IgD-negative memory B cell (primary cell): Measurements from ENCODE around the gene GRB2. TPM values are rescaled to one million over a fixed set of nuclear protein-coding genes. Genes with fewer than 3 reads are reported as not detected.
A peak's percentile ranks its signal among the peaks of the same experiment; 100 is the strongest.

Experiments
- H3K27ac Mint-ChIP-seq, 3 donors: one replicate each; pipeline ENCODE4 v1.8.0; 2020 to 2022; ENCODE audit warnings: mild to moderate bottlenecking in 3 of 3, mixed read lengths in 3 of 3, moderate library complexity in 1 of 3
- H3K27me3 Mint-ChIP-seq: one replicate; pipeline ENCODE4 v1.8.0; 2021; ENCODE audit warnings: mixed read lengths
- H3K36me3 Mint-ChIP-seq: one replicate; pipeline ENCODE4 v1.8.0; 2020; ENCODE audit warnings: mild to moderate bottlenecking, mixed read lengths
- H3K4me1 Mint-ChIP-seq, 3 donors: one replicate each; pipeline ENCODE4 v1.8.0; 2020 to 2022; ENCODE audit warnings: mixed read lengths in 3 of 3, mild to moderate bottlenecking in 1 of 3
- H3K4me3 Mint-ChIP-seq, 4 donors: one replicate each; pipeline ENCODE4 v1.8.0; 2020 to 2022; ENCODE audit warnings: mild to moderate bottlenecking in 4 of 4, mixed read lengths in 4 of 4, moderate library complexity in 3 of 4
- H3K9me3 Mint-ChIP-seq, 3 donors: one replicate each; pipeline ENCODE4 v1.8.0; 2020 to 2021; ENCODE audit warnings: mixed read lengths in 3 of 3, mild to moderate bottlenecking in 1 of 3
- polyA plus RNA-seq: library from polyadenylated mRNA; unstranded; fragments of 300-500 nt; fragmentation: Illumina TruSeq; gene quantifications from one replicate; pipeline ENCODE4 v1.2.3, GENCODE V29; 2021

Gene GRB2
- polyA plus RNA-seq, 1 donor from 2014 or later = 333 TPM

DNA sequence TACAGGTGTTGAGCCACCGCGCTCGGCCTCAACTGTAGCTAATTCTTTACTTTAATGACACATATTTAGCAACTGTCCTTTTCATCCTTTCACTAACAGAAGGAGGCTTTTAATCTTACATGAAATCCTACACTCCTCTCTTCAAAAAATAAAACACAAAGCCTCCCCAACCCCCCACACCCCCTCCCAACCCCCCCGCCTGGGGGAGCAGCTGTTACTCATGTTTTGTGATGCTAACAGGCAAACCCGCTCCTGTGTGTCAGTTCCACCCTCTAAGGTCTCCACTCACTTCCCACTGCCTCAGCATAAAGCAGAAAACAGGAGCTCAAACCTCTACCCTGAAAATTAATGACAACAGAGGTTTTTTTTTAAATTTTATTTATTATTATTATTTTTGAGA, 60.8 kb downstream of the GRB2 start:
- Mint-ChIP-seq H3K9me3 (no peaks in the 10 kb centered on the region), H3K4me3 (peak overlapping the region; percentile 83 to 94 (median 90)), H3K4me1 (peaks cover 50 to 76% (median 74%) of the 10 kb centered on the region in 3 donors), H3K27me3 (peaks cover 5% of the 10 kb centered on the region), H3K27ac (peak overlapping the region; percentile 73 to 98 (median 97)), H3K36me3 (peaks cover 7% of the 10 kb centered on the region)

- H3K27me3 Mint-ChIP-seq = peaks cover 5% of the 10 kb centered on the region
- peak overlapping the region; percentile 73 to 98 (median 97) for H3K27ac Mint-ChIP-seq
- H3K4me3 Mint-ChIP-seq = peak overlapping the region; percentile 83 to 94 (median 90)
- H3K9me3 Mint-ChIP-seq = no peaks in the 10 kb centered on the region
- H3K36me3 Mint-ChIP-seq = peaks cover 7% of the 10 kb centered on the region
- H3K4me1 Mint-ChIP-seq = peaks cover 52 to 71% (median 69%) of the 10 kb centered on the region in 3 donors
These were observed 62.5 kb downstream of the GRB2 start for GRCh38 chr17:75342996-75343395.

DNA sequence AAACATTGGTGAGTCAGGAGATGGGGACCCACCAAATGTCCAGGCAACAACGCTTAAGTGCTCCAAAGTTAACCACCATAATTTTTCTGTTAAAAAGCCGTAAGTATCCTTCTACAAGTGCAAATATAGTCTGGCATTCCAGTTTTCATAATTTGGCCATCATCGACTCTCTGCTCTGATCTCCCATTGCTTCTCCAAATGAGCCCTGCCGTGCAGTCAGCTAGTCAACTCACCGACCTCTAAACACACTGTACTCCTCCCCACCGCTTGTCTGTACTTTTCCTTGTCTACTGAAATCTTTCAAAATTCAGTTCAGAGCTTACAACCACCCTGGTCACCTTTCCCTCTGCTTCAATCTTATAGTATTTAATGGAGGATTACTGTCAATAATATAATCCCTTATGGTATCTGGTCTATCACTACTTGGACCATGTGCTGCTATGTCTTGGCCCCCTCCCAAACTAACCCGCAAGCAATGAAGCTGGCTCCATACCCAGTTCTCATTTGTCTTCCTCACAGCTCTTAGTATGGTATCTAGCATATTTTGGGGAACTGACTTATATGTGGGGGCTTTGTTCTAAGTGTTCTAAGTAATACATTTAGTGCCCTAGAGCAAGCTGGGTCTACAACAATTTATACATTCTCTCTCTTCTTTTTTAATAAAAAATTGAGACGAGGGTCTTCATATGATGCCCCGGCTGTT, 63.5 kb downstream of the GRB2 start:
- Mint-ChIP-seq H3K4me1 (peaks cover 43 to 64% (median 61%) of the 10 kb centered on the region in 3 donors), H3K4me3 (peak overlapping the region; percentile 60 to 94 (median 86)), H3K36me3 (peaks cover 7% of the 10 kb centered on the region), H3K9me3 (no peaks in the 10 kb centered on the region), H3K27ac (peak overlapping the region; percentile 73 to 91 (median 90)), H3K27me3 (peaks cover 3% of the 10 kb centered on the region)

- Mint-ChIP-seq H3K4me1 (peaks cover 52 to 67% (median 66%) of the 10 kb centered on the region in 3 donors), H3K9me3 (no peaks in the 10 kb centered on the region), H3K27me3 (peaks cover 3% of the 10 kb centered on the region), H3K4me3 (peak overlapping the region in 3 of 4 donors; percentile 53 to 78 (median 75)), H3K27ac (peak overlapping the region in 2 of 3 donors; percentile 87 to 95), H3K36me3 (peaks cover 6% of the 10 kb centered on the region)
These were observed 64.8 kb downstream of the GRB2 start for GRCh38 chr17:75340631-75341030.

DNA sequence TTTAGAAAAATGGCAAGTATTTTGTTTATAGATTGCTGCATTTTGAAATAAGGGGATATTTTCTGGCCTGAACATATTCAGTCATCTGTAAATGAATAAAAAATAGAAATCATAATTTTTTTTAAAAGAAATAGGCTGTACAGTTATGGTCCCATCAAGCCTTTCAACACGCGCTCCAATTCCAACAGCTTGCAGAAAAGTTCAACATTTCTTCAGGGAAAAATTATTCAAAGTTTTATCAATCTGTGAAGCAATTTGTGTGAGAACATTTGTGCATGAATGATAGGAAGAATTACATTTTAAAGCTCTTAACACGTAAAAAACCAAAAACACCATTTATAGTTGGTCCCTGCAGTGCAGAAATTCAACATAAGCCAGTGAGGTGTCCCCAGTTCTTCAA, 65.5 kb downstream of the GRB2 start:
- Mint-ChIP-seq H3K4me3 (peak overlapping the region in 3 of 4 donors; percentile 73 to 78 (median 78)), H3K27ac (peak overlapping the region; percentile 81 to 95 (median 87)), H3K27me3 (peaks cover 3% of the 10 kb centered on the region), H3K36me3 (peaks cover 6% of the 10 kb centered on the region), H3K9me3 (no peaks in the 10 kb centered on the region), H3K4me1 (peaks cover 55 to 69% (median 64%) of the 10 kb centered on the region in 3 donors)

DNA sequence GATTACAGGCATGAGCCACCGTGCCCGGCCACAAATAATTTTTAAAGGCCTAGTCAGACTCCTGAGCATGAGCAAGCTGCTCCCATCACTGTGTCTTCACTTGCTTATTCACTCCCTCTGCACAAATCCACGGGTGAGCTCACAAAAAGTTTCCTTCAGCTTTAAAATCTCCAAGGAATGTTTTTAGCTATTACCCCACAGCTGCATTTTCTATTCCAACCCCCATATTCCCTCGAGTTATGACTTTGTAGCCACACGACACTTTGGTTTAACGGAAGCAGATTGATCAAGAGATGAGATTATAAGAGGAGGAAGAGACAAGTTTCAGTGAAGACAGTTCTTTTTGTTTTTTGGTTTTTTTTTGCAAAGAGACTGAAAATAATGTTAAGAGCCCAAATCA, 67.1 kb downstream of the GRB2 start:
- peaks cover 6% of the 10 kb centered on the region for H3K36me3 Mint-ChIP-seq
- H3K27ac Mint-ChIP-seq = peak overlapping the region; percentile 77 to 95 (median 91)

GRCh38 chr17:75335315-75335714, 70.2 kb downstream of the GRB2 start:
- H3K27me3 Mint-ChIP-seq = no peaks in the 10 kb centered on the region
- peak overlapping the region in 1 of 4 donors; percentile 0 for H3K4me3 Mint-ChIP-seq
- peak overlapping the region in 1 of 3 donors; percentile 54 for H3K27ac Mint-ChIP-seq
- H3K4me1 Mint-ChIP-seq = peaks cover 57 to 66% (median 60%) of the 10 kb centered on the region in 3 donors
- H3K36me3 Mint-ChIP-seq = peaks cover 7% of the 10 kb centered on the region
- H3K9me3 Mint-ChIP-seq = no peaks in the 10 kb centered on the region

More for the DNA sequence above, 67.1 kb downstream of the GRB2 start:
- Mint-ChIP-seq H3K27me3 (peaks cover 3% of the 10 kb centered on the region), H3K4me1 (peaks cover 55 to 63% (median 59%) of the 10 kb centered on the region in 3 donors), H3K4me3 (peak overlapping the region; percentile 52 to 83 (median 59)), H3K9me3 (no peaks in the 10 kb centered on the region)

DNA sequence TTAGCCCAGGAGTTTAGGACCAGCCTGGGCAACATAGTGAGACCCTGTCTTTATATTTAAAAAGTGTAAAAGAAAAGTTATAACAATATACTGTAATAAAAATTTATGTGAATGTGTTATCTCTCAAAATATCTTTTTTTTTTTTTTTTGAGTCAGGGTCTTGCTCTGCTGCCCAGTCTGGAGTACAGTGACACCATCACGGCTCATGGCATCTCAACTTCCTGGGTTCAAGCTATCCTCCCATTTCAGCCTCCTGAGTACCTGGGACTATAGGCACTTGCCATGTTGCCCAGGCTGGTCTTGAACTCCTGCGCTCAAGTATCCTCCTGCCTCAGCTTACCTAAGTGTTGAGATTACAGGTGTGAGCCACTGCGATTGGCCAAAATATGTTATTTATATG, 70.8 kb downstream of the GRB2 start:
- Mint-ChIP-seq H3K27me3 (no peaks in the 10 kb centered on the region), H3K9me3 (no peaks in the 10 kb centered on the region), H3K36me3 (peaks cover 7% of the 10 kb centered on the region), H3K4me3 (no peak overlapping the region), H3K4me1 (peaks cover 53 to 62% (median 55%) of the 10 kb centered on the region in 3 donors), H3K27ac (peak overlapping the region in 1 of 3 donors; percentile 54)

- Mint-ChIP-seq H3K27me3 (no peaks in the 10 kb centered on the region), H3K36me3 (peaks cover 5% of the 10 kb centered on the region), H3K27ac (peak overlapping the region; percentile 85 to 86 (median 86)), H3K4me3 (peak overlapping the region in 3 of 4 donors; percentile 14 to 65 (median 45)), H3K9me3 (no peaks in the 10 kb centered on the region), H3K4me1 (peaks cover 48 to 50% (median 50%) of the 10 kb centered on the region in 3 donors)
These were observed 73.8 kb downstream of the GRB2 start for GRCh38 chr17:75331671-75332070.

- Mint-ChIP-seq H3K4me1 (peaks cover 38 to 52% (median 51%) of the 10 kb centered on the region in 3 donors), H3K36me3 (peaks cover 8% of the 10 kb centered on the region), H3K27ac (peak overlapping the region; percentile 65 to 78 (median 66)), H3K27me3 (no peaks in the 10 kb centered on the region), H3K4me3 (peak overlapping the region in 1 of 4 donors; percentile 49), H3K9me3 (no peaks in the 10 kb centered on the region)
These were observed 77.7 kb downstream of the GRB2 start for GRCh38 chr17:75327757-75328156.

GRCh38 chr17:75326226-75326848, 79.1 kb downstream of the GRB2 start:
- peak overlapping the region; percentile 87 to 93 (median 89) for H3K27ac Mint-ChIP-seq
- H3K4me3 Mint-ChIP-seq = peak overlapping the region in 2 of 4 donors; percentile 18 to 86
- H3K27me3 Mint-ChIP-seq = no peaks in the 10 kb centered on the region
- H3K9me3 Mint-ChIP-seq = no peaks in the 10 kb centered on the region
- H3K4me1 Mint-ChIP-seq = peaks cover 27 to 40% (median 39%) of the 10 kb centered on the region in 3 donors
- peaks cover 2% of the 10 kb centered on the region for H3K36me3 Mint-ChIP-seq

- Mint-ChIP-seq H3K36me3 (peaks cover 2% of the 10 kb centered on the region), H3K27ac (peak overlapping the region; percentile 87 to 93 (median 90))
These were observed 79.7 kb downstream of the GRB2 start for GRCh38 chr17:75325827-75326225.

GRCh38 chr17:75325348-75325747, 80.1 kb downstream of the GRB2 start:
- peak overlapping the region; percentile 87 to 93 (median 90) for H3K27ac Mint-ChIP-seq
- peak overlapping the region in 2 of 4 donors; percentile 18 to 86 for H3K4me3 Mint-ChIP-seq
- no peaks in the 10 kb centered on the region for H3K27me3 Mint-ChIP-seq
- H3K36me3 Mint-ChIP-seq = peaks cover 2% of the 10 kb centered on the region
- H3K4me1 Mint-ChIP-seq = peaks cover 25 to 40% (median 37%) of the 10 kb centered on the region in 3 donors
- H3K9me3 Mint-ChIP-seq = no peaks in the 10 kb centered on the region

More at GRCh38 chr17:75325827-75326225, 79.7 kb downstream of the GRB2 start:
- Mint-ChIP-seq H3K9me3 (no peaks in the 10 kb centered on the region), H3K27me3 (no peaks in the 10 kb centered on the region), H3K4me3 (peak overlapping the region in 2 of 4 donors; percentile 18 to 86), H3K4me1 (peaks cover 23 to 40% (median 35%) of the 10 kb centered on the region in 3 donors)

- Mint-ChIP-seq H3K36me3 (peaks cover 2% of the 10 kb centered on the region), H3K9me3 (no peaks in the 10 kb centered on the region), H3K27me3 (no peaks in the 10 kb centered on the region), H3K4me3 (no peak overlapping the region), H3K27ac (peak overlapping the region; percentile 89 to 95 (median 92)), H3K4me1 (peaks cover 41 to 59% (median 48%) of the 10 kb centered on the region in 3 donors)
These were observed 84.0 kb downstream of the GRB2 start for GRCh38 chr17:75321506-75321905.
